ENCODE measurements around the gene ATP5F1D. TPM values are rescaled to one million over a fixed set of nuclear protein-coding genes. Genes with fewer than 3 reads are reported as not detected.
A peak's percentile ranks its signal among the peaks of the same experiment; 100 is the strongest.

The ATP5F1D gene
- total and polyA plus RNA-seq, 2 of the 13 experiments (the other 11 are each of a cell fraction or from before 2014, with no cell fraction given): 39.4 to 78.7 TPM

GRCh38 chr19:1245494-1246264 lies 4.1 kb downstream of the ATP5F1D start (continued):
- TF ChIP-seq ZNF362 (CRISPR knock-in tag; IDR thresholded peaks at IDR 0.05; ENCODE audit: borderline replicate concordance) (no peak), ZKSCAN5 (CRISPR knock-in tag; IDR thresholded peaks at IDR 0.05) (no peak), HOMEZ (CRISPR knock-in tag; IDR thresholded peaks at IDR 0.05; ENCODE audit: low read depth) (no peak), BCLAF1 (IDR thresholded peaks at IDR 0.05) (no peak), SNAPC2 (CRISPR knock-in tag; IDR thresholded peaks at IDR 0.05) (no peak; the same call in 1 of the 2 replicates), STAT5B (CRISPR knock-in tag; IDR thresholded peaks at IDR 0.05) (no peak), POLR2A (IDR thresholded peaks at IDR 0.05; ENCODE audit: insufficient read depth in 1 of 2, low read depth in 2 of 2, low read length in 2 of 2) (peak in 1 of 2 experiments; percentile 44; a peak in 1 of 4 replicates), JUND (CRISPR knock-in tag; IDR thresholded peaks at IDR 0.05) (no peak), SRSF1 (optimal IDR thresholded peaks at IDR 0.05; ENCODE audit: low read depth, low read length) (no peak), ARID2 (CRISPR knock-in tag; IDR thresholded peaks at IDR 0.05; ENCODE audit: borderline replicate concordance) (0 out of 2 replicates have a peak, but pooled peaks have one; percentile 2), ZNF609 (CRISPR knock-in tag; IDR thresholded peaks at IDR 0.05; ENCODE audit: borderline replicate concordance) (no peak), MEF2D (CRISPR knock-in tag; IDR thresholded peaks at IDR 0.05) (no peak), ZNF891 (CRISPR knock-in tag; IDR thresholded peaks at IDR 0.05) (no peak; the same call in 1 of the 2 replicates), HCFC1 (IDR thresholded peaks at IDR 0.05; ENCODE audit: low read depth, low read length) (no peak), MAF1 (CRISPR knock-in tag; IDR thresholded peaks at IDR 0.05; ENCODE audit: borderline replicate concordance) (no peak), USF2 (IDR thresholded peaks at IDR 0.05; ENCODE audit: low read depth, low read length) (no peak), USF2 (CRISPR knock-in tag; IDR thresholded peaks at IDR 0.05; ENCODE audit: borderline replicate concordance) (no peak)

All from HepG2 (cell line).